Upper lobe of right lung (tissue), 1 donor: ENCODE measurements around the gene GRXCR1. TPM values are rescaled to one million over a fixed set of nuclear protein-coding genes. Genes with fewer than 3 reads are reported as not detected.

Source experiments
- ATAC-seq: fragments of 200-7000 bp; cut with Tn5 transposase; one replicate; pipeline ENCODE4 v1.9.1; 2020; ENCODE audit warnings: mild to moderate bottlenecking, moderate library complexity
- DNase-seq: peaks from one replicate; pipeline ENCODE4 v3.0.0-alpha.2; 2020
- H3K27ac ChIP-seq: fragments of 200-600 bp; one replicate; pipeline ENCODE4 v1.8.0; 2022
- H3K27me3 ChIP-seq: fragments of 200-600 bp; one replicate; pipeline ENCODE4 v1.8.0; 2022; ENCODE audit warnings: mild to moderate bottlenecking
- H3K36me3 ChIP-seq: fragments of 200-600 bp; one replicate; pipeline ENCODE4 v1.8.0; 2022
- H3K4me1 ChIP-seq: fragments of 200-600 bp; one replicate; pipeline ENCODE4 v1.8.0; 2022
- H3K4me3 ChIP-seq: fragments of 200-600 bp; one replicate; pipeline ENCODE4 v1.8.0; 2022; ENCODE audit warnings: mild to moderate bottlenecking
- H3K9me3 ChIP-seq: fragments of 200-600 bp; one replicate; pipeline ENCODE4 v1.8.0; 2022
- CTCF ChIP-seq: fragments of 200-600 bp; IDR thresholded peaks from one replicate; pipeline ENCODE4 v1.8.0; 2022; ENCODE audit warnings: antibody characterized with exemption
- intact Hi-C: fragments of 100-400 bp; cut with DNase I; formaldehyde crosslinking; loops from one replicate; pipeline ENCODE4 v1.11.0; 2022
- total RNA-seq: library from RNA; stranded (reverse); fragmentation: NEBNext Ultra II Directional; extraction: Animal tissue kit (Norgen Biotek cat#: 25700); gene quantifications from one replicate; pipeline ENCODE4 v1.2.1, GENCODE V29; 2021
- donor health status: DM: no; HTN: yes; CAD: no; lungs with severe emphysema.

The GRXCR1 gene
- total RNA-seq, 1 donor from 2014 or later, result not detected

- Histone ChIP-seq H3K27ac (no peak overlapping the region), H3K4me1 (no peaks in the 10 kb centered on the region), H3K36me3 (no peaks in the 10 kb centered on the region), H3K4me3 (no peak overlapping the region), H3K27me3 (no peaks in the 10 kb centered on the region), H3K9me3 (no peaks in the 10 kb centered on the region)
- intact Hi-C loops, result no loop called here
- no peak for ATAC-seq
- TF ChIP-seq CTCF, result no peak
- no peak for DNase-seq
These were observed 53.4 kb downstream of the GRXCR1 start for GRCh38 chr4:42945874-42946273.

- H3K36me3 ChIP-seq, result no peaks in the 10 kb centered on the region
- no peak overlapping the region for H3K27ac ChIP-seq
- TF ChIP-seq CTCF, result no peak
- no peaks in the 10 kb centered on the region for H3K4me1 ChIP-seq
- intact Hi-C loops, result no loop called here
- DNase-seq (no peak), ATAC-seq (no peak)
- H3K9me3 ChIP-seq, result no peaks in the 10 kb centered on the region
- no peaks in the 10 kb centered on the region for H3K27me3 ChIP-seq
- no peak overlapping the region for H3K4me3 ChIP-seq
These were observed 60.8 kb downstream of the GRXCR1 start for GRCh38 chr4:42953321-42953720.

GRCh38 chr4:42954963-42955669 lies 62.6 kb downstream of the GRXCR1 start:
- Histone ChIP-seq H3K27me3 (no peaks in the 10 kb centered on the region), H3K4me1 (no peaks in the 10 kb centered on the region), H3K27ac (no peak overlapping the region), H3K9me3 (no peaks in the 10 kb centered on the region), H3K36me3 (no peaks in the 10 kb centered on the region), H3K4me3 (no peak overlapping the region)
- intact Hi-C loops, result no loop called here
- ATAC-seq (no peak), DNase-seq (no peak)
- TF ChIP-seq CTCF, result no peak

- Histone ChIP-seq H3K4me3 (no peak overlapping the region), H3K4me1 (no peaks in the 10 kb centered on the region), H3K9me3 (no peaks in the 10 kb centered on the region), H3K27me3 (no peaks in the 10 kb centered on the region), H3K36me3 (no peaks in the 10 kb centered on the region), H3K27ac (no peak overlapping the region)
- ATAC-seq, result no peak
- no peak for DNase-seq
- intact Hi-C loops, result no loop called here
- no peak for TF ChIP-seq CTCF
These were observed 63.4 kb downstream of the GRXCR1 start for GRCh38 chr4:42955746-42956505.

GRCh38 chr4:42965326-42965725 lies 72.8 kb downstream of the GRXCR1 start:
- H3K4me1 ChIP-seq, result no peaks in the 10 kb centered on the region
- H3K27me3 ChIP-seq, result no peaks in the 10 kb centered on the region
- TF ChIP-seq CTCF, result no peak
- no peak overlapping the region for H3K27ac ChIP-seq
- no peak for ATAC-seq
- H3K9me3 ChIP-seq, result no peaks in the 10 kb centered on the region
- H3K36me3 ChIP-seq, result no peaks in the 10 kb centered on the region
- no peak for DNase-seq
- intact Hi-C loops, result no loop called here
- no peak overlapping the region for H3K4me3 ChIP-seq
